Stimulated activated CD8-positive, alpha-beta memory T cell treated with anti-CD3 and anti-CD28 coated beads, Interleukin-12 subunit alpha, Interleukin-12 subunit beta, amount 100 ng/mL, for 1 hour (primary cell): ENCODE results near the gene APBA3.

ENCODE experiments used
- DNase-seq: peaks from one replicate; pipeline ENCODE4 v3.0.0-alpha.2; 2020; ENCODE audit warnings: low read depth

Gene APBA3

GRCh38 chr19:3785938-3786824 is 24.7 kb upstream of the APBA3 start, which contains the start of gene MATK:
Gene MATK, minus strand, starts transcription at chr19:3786381. Its CDS starts 1,246 bp downstream, at chr19:3785135.
- DNase-seq, result no peak

- no peak for DNase-seq
These were observed 24.0 kb upstream of the APBA3 start for GRCh38 chr19:3785451-3785937.

GRCh38 chr19:3784607-3785450 is 23.3 kb upstream of the APBA3 start:
- DNase-seq, result no peak

GRCh38 chr19:3783660-3784584 is 22.4 kb upstream of the APBA3 start:
- DNase-seq, result no peak

GRCh38 chr19:3782903-3783302 is 21.4 kb upstream of the APBA3 start:
- no peak for DNase-seq

- no peak for DNase-seq
These were observed 20.8 kb upstream of the APBA3 start for GRCh38 chr19:3782330-3782729.

GRCh38 chr19:3781603-3782002 is 20.1 kb upstream of the APBA3 start:
- no peak for DNase-seq

GRCh38 chr19:3780786-3781304 is 19.4 kb upstream of the APBA3 start:
- DNase-seq, result no peak

GRCh38 chr19:3778899-3779723 is 17.6 kb upstream of the APBA3 start:
- DNase-seq, result no peak

GRCh38 chr19:3778104-3778867 is 16.8 kb upstream of the APBA3 start:
- DNase-seq, result no peak

GRCh38 chr19:3776479-3777040 is 15.1 kb upstream of the APBA3 start:
- DNase-seq, result no peak

GRCh38 chr19:3775831-3776230 is 14.3 kb upstream of the APBA3 start:
- DNase-seq, result no peak

GRCh38 chr19:3775374-3775711 is 13.9 kb upstream of the APBA3 start:
- DNase-seq, result no peak

GRCh38 chr19:3774621-3775373 is 13.3 kb upstream of the APBA3 start:
- DNase-seq, result no peak

GRCh38 chr19:3773814-3774515 is 12.5 kb upstream of the APBA3 start:
- DNase-seq, result no peak

- no peak for DNase-seq
These were observed 10.5 kb upstream of the APBA3 start, which contains the start of gene RAX2 for GRCh38 chr19:3771906-3772455. Gene RAX2, minus strand, starts transcription at chr19:3772228. Its CDS starts 486 bp downstream, at chr19:3771742.

- DNase-seq, result no peak
These were observed 9.8 kb upstream of the APBA3 start for GRCh38 chr19:3771000-3771905.
